Endodermal cell (in vitro differentiated cells): ENCODE measurements around the gene SLU7. TPM values are rescaled to one million over a fixed set of nuclear protein-coding genes. Genes with fewer than 3 reads are reported as not detected.

Source experiments
- DNase-seq: peaks from one replicate; pipeline ENCODE4 v3.0.0-alpha.2; 2017
- H3K27ac ChIP-seq: 2 replicates; pipeline ENCODE4 v1.5.1; 2013; ENCODE audit warnings: mild to moderate bottlenecking, low read depth, low read length, moderate library complexity
- H3K27me3 ChIP-seq: 2 replicates; pipeline ENCODE4 v1.6.1; 2013; ENCODE audit warnings: mild to moderate bottlenecking, low read length, moderate library complexity; ENCODE audit not compliant: insufficient read depth, control insufficient read depth, poor library complexity, severe bottlenecking
- H3K36me3 ChIP-seq: 2 replicates; pipeline ENCODE4 v1.7.0; 2013; ENCODE audit warnings: mild to moderate bottlenecking, low read length, moderate library complexity; ENCODE audit not compliant: control insufficient read depth, insufficient read depth
- H3K4me1 ChIP-seq: one replicate; pipeline ENCODE4 v1.7.0; 2013; ENCODE audit warnings: low read length; ENCODE audit not compliant: control insufficient read depth, insufficient read depth
- H3K4me3 ChIP-seq: 2 replicates; pipeline ENCODE4 v1.5.1; 2013; ENCODE audit warnings: mild to moderate bottlenecking, low read length, moderate library complexity
- H3K9ac ChIP-seq: 2 replicates; pipeline ENCODE4 v1.6.1; 2013; ENCODE audit warnings: mild to moderate bottlenecking, low read length, moderate library complexity; ENCODE audit not compliant: poor library complexity, severe bottlenecking; ENCODE audit errors: extremely low read depth
- H3K9me3 ChIP-seq: 2 replicates; pipeline ENCODE4 v1.6.1; 2013; ENCODE audit warnings: mild to moderate bottlenecking, low read length, moderate library complexity; ENCODE audit not compliant: control insufficient read depth
- H3K27ac Mint-ChIP-seq: 2 replicates; pipeline ENCODE4 v1.8.0; 2020; ENCODE audit warnings: mixed read lengths
- H3K27me3 Mint-ChIP-seq: 2 replicates; pipeline ENCODE4 v1.8.0; 2021; ENCODE audit warnings: mild to moderate bottlenecking, mixed read lengths; ENCODE audit not compliant: insufficient read depth
- H3K36me3 Mint-ChIP-seq: 2 replicates; pipeline ENCODE4 v1.8.0; 2020; ENCODE audit warnings: low read depth, mixed read lengths
- H3K4me1 Mint-ChIP-seq: 2 replicates; pipeline ENCODE4 v1.8.0; 2020; ENCODE audit warnings: mixed read lengths
- H3K4me3 Mint-ChIP-seq: 2 replicates; pipeline ENCODE4 v1.8.0; 2020; ENCODE audit warnings: mild to moderate bottlenecking, moderate library complexity, mixed read lengths
- H3K9me3 Mint-ChIP-seq: 2 replicates; pipeline ENCODE4 v1.8.0; 2020; ENCODE audit warnings: mild to moderate bottlenecking, mixed read lengths
- WGBS, 2 experiments: methylation state at CpG; one replicate each; pipeline versions ENCODE4 v1.1.5 to v1.1.7; 2013; ENCODE audit warnings: missing lambda C conversion rate in 2 of 2, mixed read lengths in 1 of 2; ENCODE audit not compliant: insufficient coverage in 1 of 2, insufficient read length in 1 of 2; 5-methylcytosine and 5-hydroxymethylcytosine counted together
- total RNA-seq, 2 donors: library from RNA; stranded (reverse); fragmentation: NEBNext Ultra II Directional in 1 of 2; extraction: Animal tissue kit (Norgen Biotek cat#: 25700) in 1 of 2; gene quantifications; 2 replicates in 1 of 2; 3 replicates in 1 of 2; pipeline ENCODE4 v1.2.1, GENCODE V29; 2021
- TF ChIP-seq, protein P1 (sequence below): fragments of 200-600 bp; sonication (generic); conservative IDR thresholded peaks from 2 replicates; pipeline ENCODE4 v1.5.0; 2021; ENCODE audit warnings: antibody characterized with exemption, mild to moderate bottlenecking

Gene SLU7
- total RNA-seq, 2 donors from 2014 or later: 36.8 to 47.5 TPM

DNA sequence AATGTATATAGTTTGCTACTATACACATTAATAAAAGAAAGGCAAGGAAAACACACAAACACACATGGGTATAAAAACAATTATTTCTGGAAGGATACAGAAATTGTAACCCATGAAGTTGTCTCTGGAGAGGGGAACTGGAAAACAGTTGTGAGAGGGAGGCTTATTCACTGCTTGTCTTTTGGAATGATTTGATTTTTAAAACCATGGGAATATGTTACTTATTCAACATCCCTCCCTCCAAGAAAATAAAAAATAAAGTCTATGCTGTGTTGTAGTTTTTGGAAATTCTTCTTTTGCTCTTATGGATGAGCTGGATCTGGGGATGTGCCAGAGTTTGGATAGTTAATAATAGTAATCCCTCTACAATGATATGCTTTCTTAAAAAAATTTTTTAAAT lies 42.5 kb downstream of the SLU7 start:
- no peaks in the 10 kb centered on the region for H3K9me3 Mint-ChIP-seq
- H3K4me1 ChIP-seq: no peaks in the 10 kb centered on the region
- TF ChIP-seq, protein P1, sequence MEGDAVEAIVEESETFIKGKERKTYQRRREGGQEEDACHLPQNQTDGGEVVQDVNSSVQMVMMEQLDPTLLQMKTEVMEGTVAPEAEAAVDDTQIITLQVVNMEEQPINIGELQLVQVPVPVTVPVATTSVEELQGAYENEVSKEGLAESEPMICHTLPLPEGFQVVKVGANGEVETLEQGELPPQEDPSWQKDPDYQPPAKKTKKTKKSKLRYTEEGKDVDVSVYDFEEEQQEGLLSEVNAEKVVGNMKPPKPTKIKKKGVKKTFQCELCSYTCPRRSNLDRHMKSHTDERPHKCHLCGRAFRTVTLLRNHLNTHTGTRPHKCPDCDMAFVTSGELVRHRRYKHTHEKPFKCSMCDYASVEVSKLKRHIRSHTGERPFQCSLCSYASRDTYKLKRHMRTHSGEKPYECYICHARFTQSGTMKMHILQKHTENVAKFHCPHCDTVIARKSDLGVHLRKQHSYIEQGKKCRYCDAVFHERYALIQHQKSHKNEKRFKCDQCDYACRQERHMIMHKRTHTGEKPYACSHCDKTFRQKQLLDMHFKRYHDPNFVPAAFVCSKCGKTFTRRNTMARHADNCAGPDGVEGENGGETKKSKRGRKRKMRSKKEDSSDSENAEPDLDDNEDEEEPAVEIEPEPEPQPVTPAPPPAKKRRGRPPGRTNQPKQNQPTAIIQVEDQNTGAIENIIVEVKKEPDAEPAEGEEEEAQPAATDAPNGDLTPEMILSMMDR: no peak
- H3K9ac ChIP-seq: no peak overlapping the region
- no peak overlapping the region for H3K27ac ChIP-seq
- H3K9me3 ChIP-seq: no peaks in the 10 kb centered on the region
- peaks cover 40% of the 10 kb centered on the region for H3K27me3 Mint-ChIP-seq
- H3K36me3 Mint-ChIP-seq: no peaks in the 10 kb centered on the region
- peaks cover 38% of the 10 kb centered on the region for H3K27me3 ChIP-seq
- H3K36me3 ChIP-seq: no peaks in the 10 kb centered on the region
- peaks cover 2% of the 10 kb centered on the region for H3K4me1 Mint-ChIP-seq
- no peak for DNase-seq
- H3K27ac Mint-ChIP-seq: no peak overlapping the region
- H3K4me3 ChIP-seq: no peak overlapping the region
- no peak overlapping the region for H3K4me3 Mint-ChIP-seq

DNA sequence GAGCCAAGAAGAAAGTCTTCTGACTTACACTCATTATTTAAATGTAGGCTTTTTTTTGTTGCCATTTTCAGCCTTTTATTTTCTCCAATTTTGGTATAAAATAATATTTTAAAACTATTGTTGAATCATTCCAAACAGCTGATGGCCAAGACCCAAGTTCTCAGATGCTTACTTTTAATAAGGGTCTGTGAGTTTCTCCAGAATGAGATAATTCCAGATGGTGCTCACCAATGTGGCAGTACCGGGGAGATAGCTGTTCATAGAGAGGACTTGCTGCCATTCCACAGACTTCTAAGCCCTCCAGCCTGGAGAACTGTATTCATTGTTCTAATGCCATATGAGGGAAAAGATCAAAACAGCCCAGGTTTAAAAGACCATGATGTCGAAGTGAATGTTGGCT lies 43.2 kb downstream of the SLU7 start:
- Histone ChIP-seq H3K36me3 (no peaks in the 10 kb centered on the region), H3K4me3 (no peak overlapping the region), H3K4me1 (no peaks in the 10 kb centered on the region), H3K9me3 (no peaks in the 10 kb centered on the region), H3K27me3 (peaks cover 45% of the 10 kb centered on the region), H3K9ac (no peak overlapping the region), H3K27ac (no peak overlapping the region)
- H3K4me1 Mint-ChIP-seq: peaks cover 1% of the 10 kb centered on the region
- H3K27ac Mint-ChIP-seq: no peak overlapping the region
- no peaks in the 10 kb centered on the region for H3K36me3 Mint-ChIP-seq
- H3K27me3 Mint-ChIP-seq: peaks cover 45% of the 10 kb centered on the region
- H3K9me3 Mint-ChIP-seq: no peaks in the 10 kb centered on the region
- no peak overlapping the region for H3K4me3 Mint-ChIP-seq
- 99% methylated on average over 2 of the region's 2 CpGs; no CpG with 5 or more reads in 1 of the 2 experiments for WGBS, 2 experiments
- TF ChIP-seq, protein P1: no peak
- DNase-seq: no peak

GRCh38 chr5:160375166-160375565 lies 43.7 kb downstream of the SLU7 start:
- Histone ChIP-seq H3K36me3 (no peaks in the 10 kb centered on the region), H3K9me3 (no peaks in the 10 kb centered on the region), H3K27ac (no peak overlapping the region), H3K4me3 (no peak overlapping the region), H3K27me3 (peaks cover 51% of the 10 kb centered on the region), H3K9ac (no peak overlapping the region), H3K4me1 (no peaks in the 10 kb centered on the region)
- peaks cover 4% of the 10 kb centered on the region for H3K4me1 Mint-ChIP-seq
- no peak overlapping the region for H3K27ac Mint-ChIP-seq
- no peak for DNase-seq
- no peaks in the 10 kb centered on the region for H3K36me3 Mint-ChIP-seq
- no peak overlapping the region for H3K4me3 Mint-ChIP-seq
- no peaks in the 10 kb centered on the region for H3K9me3 Mint-ChIP-seq
- peaks cover 51% of the 10 kb centered on the region for H3K27me3 Mint-ChIP-seq
- TF ChIP-seq, protein P1: no peak
